Fibroblast of skin of left biceps (primary cell): Measurements from ENCODE around the gene FCRL6.

ENCODE experiments used
- DNase-seq, 2 experiments: peaks; one replicate each; pipeline ENCODE4 v3.0.0-alpha.2; 2013; ENCODE audit warnings: low read depth in 2 of 2

The FCRL6 gene

DNA sequence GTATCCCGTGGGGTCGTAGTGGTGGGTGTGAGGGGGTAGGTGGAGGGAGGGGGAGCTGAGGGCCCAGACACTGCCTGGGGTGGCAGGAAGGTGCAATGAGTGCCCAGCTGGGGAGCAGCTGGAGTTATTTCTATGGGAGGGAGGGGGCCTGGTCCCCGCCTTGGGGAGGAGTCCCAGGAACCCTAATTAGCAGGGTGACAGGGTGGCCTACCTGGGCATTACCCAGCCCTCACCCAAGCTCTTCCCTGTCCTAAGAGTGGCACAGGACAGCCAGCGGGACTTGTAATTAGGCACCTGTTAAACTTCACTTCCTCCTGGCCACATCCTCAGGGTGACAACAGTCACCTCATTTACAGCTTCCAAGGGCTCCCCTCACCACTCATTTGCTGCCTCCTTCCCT lies 60.4 kb downstream of the FCRL6 start, which contains the start of gene VSIG8:
Gene VSIG8 (minus strand): TSS at position 101 of the 400 bp plus-strand sequence. CDS start 136 bp downstream, outside the sequence.
- DNase-seq = no peak

DNA sequence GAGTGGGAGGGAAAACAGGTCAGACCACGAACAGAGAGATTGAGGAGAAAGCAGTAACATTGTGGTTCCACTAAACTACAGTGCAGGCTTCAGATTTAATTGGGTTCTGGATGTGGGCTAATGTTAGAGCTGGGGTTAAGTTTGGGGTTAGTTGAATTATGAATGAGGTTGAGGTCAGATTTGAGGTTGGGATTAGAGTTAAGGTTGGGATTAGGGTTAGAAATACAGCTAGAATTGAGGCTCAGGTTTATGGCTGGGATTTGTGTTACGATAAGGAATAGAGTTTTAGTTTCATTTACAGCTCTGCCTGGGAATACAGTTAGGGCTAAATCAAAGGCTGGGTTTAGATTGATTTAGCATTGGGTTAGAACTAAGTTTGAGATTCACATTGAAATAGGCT lies 62.1 kb downstream of the FCRL6 start:
- DNase-seq = no peak
